Esophagus muscularis mucosa (tissue), 4 donors: ENCODE results near the gene FBXO21. TPM values are rescaled to one million over a fixed set of nuclear protein-coding genes. Genes with fewer than 3 reads are reported as not detected.

Experiments
- DNase-seq: peaks from one replicate; pipeline ENCODE4 v3.0.0-alpha.2; 2017; ENCODE audit errors: extremely low spot score
- H3K27ac ChIP-seq, 4 donors: fragments of 200-600 bp; sonication (generic); replicated peaks in 1 of 4; 1 replicate in 3 of 4; 2 replicates in 1 of 4; pipeline ENCODE4 v1.5.1; 2016 to 2019; ENCODE audit warnings: mild to moderate bottlenecking in 1 of 4
- H3K27me3 ChIP-seq, 4 donors: fragments of 200-600 bp; sonication (generic); one replicate each; pipeline versions ENCODE4 v1.5.1 to v1.6.0; 2016 to 2019
- H3K36me3 ChIP-seq, 4 donors: fragments of 200-600 bp; sonication (generic); one replicate each; pipeline ENCODE4 v1.5.1; 2016 to 2019
- H3K4me1 ChIP-seq, 4 donors: fragments of 200-600 bp; sonication (generic); one replicate each; pipeline ENCODE4 v1.5.1; 2016 to 2019
- H3K4me3 ChIP-seq, 4 donors: fragments of 200-600 bp; sonication (generic); 1 replicate in 2 of 4; 2 replicates in 2 of 4; pipeline ENCODE4 v1.5.1; 2016 to 2019; ENCODE audit warnings: mild to moderate bottlenecking in 4 of 4, moderate library complexity in 1 of 4
- H3K9me3 ChIP-seq, 4 donors: fragments of 200-600 bp; sonication (generic); 1 replicate in 3 of 4; 2 replicates in 1 of 4; pipeline ENCODE4 v1.5.1; 2016 to 2019
- CTCF ChIP-seq, 3 experiments: fragments of 200-600 bp in 2 of 3; fragments of 450-650 bp in 1 of 3; sonication (generic) in 2 of 3; IDR thresholded peaks; one replicate each; pipeline ENCODE4 v1.5.1; 2017 to 2019; ENCODE audit warnings: antibody characterized with exemption in 3 of 3, mild to moderate bottlenecking in 2 of 3, moderate library complexity in 1 of 3
- EP300 ChIP-seq: sonication (generic); formaldehyde crosslinking; IDR thresholded peaks from one replicate; pipeline ENCODE4 v1.6.1; 2017; ENCODE audit warnings: antibody characterized with exemption
- POLR2A ChIP-seq: fragments of 450-650 bp; IDR thresholded peaks from one replicate; pipeline ENCODE4 v1.6.1; 2017; ENCODE audit warnings: antibody characterized with exemption, moderate library complexity, mild to moderate bottlenecking, low read depth
- POLR2AphosphoS5 ChIP-seq, 2 donors: sonication (generic); formaldehyde crosslinking; IDR thresholded peaks; one replicate each; pipeline ENCODE4 v1.6.1; 2017; ENCODE audit warnings: antibody characterized with exemption in 2 of 2
- WGBS: methylation state at CpG from one replicate; pipeline ENCODE4 v1.1.5; 2018; 5-methylcytosine and 5-hydroxymethylcytosine counted together
- intact Hi-C: fragments of 100-400 bp; cut with DNase I; formaldehyde crosslinking; loops from one replicate; pipeline ENCODE4 v1.15.1; 2023
- total RNA-seq, 4 donors: library from RNA; depleted of rRNA; stranded (reverse); fragments of >200 nt; gene quantifications; one replicate each; pipeline versions ENCODE4 v1.1.0 to v1.2.1, GENCODE V29; 2016

FBXO21 gene
- total RNA-seq, 4 donors from 2014 or later: 40.7 to 92.5 (median 70.2) TPM

GRCh38 chr12:117178745-117179144 lies 11.5 kb downstream of the FBXO21 start:
- DNase-seq: no peak
- Histone ChIP-seq H3K27me3 (no peaks in the 10 kb centered on the region), H3K4me3 (no peak overlapping the region), H3K36me3 (peaks cover 48 to 100% (median 69%) of the 10 kb centered on the region in 4 donors), H3K27ac (no peak overlapping the region), H3K4me1 (no peaks in the 10 kb centered on the region), H3K9me3 (no peaks in the 10 kb centered on the region)
- WGBS: 95% methylated on average over 2 of the region's 2 CpGs
- intact Hi-C loops: no loop called here
- TF ChIP-seq EP300 (no peak), CTCF (IDR thresholded peaks at IDR 0.05) (no peak), POLR2AphosphoS5 (IDR thresholded peaks at IDR 0.05) (no peak), POLR2A (no peak)

GRCh38 chr12:117178301-117178700 lies 12.0 kb downstream of the FBXO21 start:
- Histone ChIP-seq H3K27ac (no peak overlapping the region), H3K4me3 (no peak overlapping the region), H3K27me3 (no peaks in the 10 kb centered on the region), H3K9me3 (no peaks in the 10 kb centered on the region), H3K36me3 (peaks cover 48 to 100% (median 69%) of the 10 kb centered on the region in 4 donors), H3K4me1 (no peaks in the 10 kb centered on the region)
- intact Hi-C loops: no loop called here
- no peak for DNase-seq
- TF ChIP-seq POLR2A (no peak), CTCF (IDR thresholded peaks at IDR 0.05) (no peak), POLR2AphosphoS5 (IDR thresholded peaks at IDR 0.05) (no peak), EP300 (no peak)
- WGBS: 96% methylated on average over 10 of the region's 10 CpGs

GRCh38 chr12:117172168-117172567 lies 18.1 kb downstream of the FBXO21 start:
- Histone ChIP-seq H3K4me1 (no peaks in the 10 kb centered on the region), H3K27me3 (no peaks in the 10 kb centered on the region), H3K4me3 (no peak overlapping the region), H3K9me3 (no peaks in the 10 kb centered on the region), H3K27ac (no peak overlapping the region), H3K36me3 (peaks cover 60 to 100% (median 86%) of the 10 kb centered on the region in 4 donors)
- DNase-seq: no peak
- intact Hi-C loops: no loop called here
- TF ChIP-seq POLR2AphosphoS5 (IDR thresholded peaks at IDR 0.05) (no peak), EP300 (no peak), POLR2A (no peak), CTCF (IDR thresholded peaks at IDR 0.05) (no peak)
- 100% methylated on average over 3 of the region's 3 CpGs for WGBS

- TF ChIP-seq CTCF (IDR thresholded peaks at IDR 0.05): no peak
- no peak for TF ChIP-seq POLR2AphosphoS5 (IDR thresholded peaks at IDR 0.05)
- no peak for TF ChIP-seq POLR2A
- TF ChIP-seq EP300: no peak
- intact Hi-C loops: no loop called here
- H3K4me3 ChIP-seq: no peak overlapping the region
- H3K36me3 ChIP-seq: peaks cover 61 to 100% (median 89%) of the 10 kb centered on the region in 4 donors
- DNase-seq: no peak
- H3K9me3 ChIP-seq: no peaks in the 10 kb centered on the region
- H3K27me3 ChIP-seq: no peaks in the 10 kb centered on the region
- H3K4me1 ChIP-seq: no peaks in the 10 kb centered on the region
- 83% methylated on average over 2 of the region's 2 CpGs for WGBS
- H3K27ac ChIP-seq: no peak overlapping the region
Measured at GRCh38 chr12:117171499-117172162, 18.6 kb downstream of the FBXO21 start.

GRCh38 chr12:117169548-117169947 lies 20.7 kb downstream of the FBXO21 start:
- WGBS: 94% methylated on average over 3 of the region's 3 CpGs
- no peak for DNase-seq
- no peak for TF ChIP-seq POLR2AphosphoS5 (IDR thresholded peaks at IDR 0.05)
- no peak for TF ChIP-seq EP300
- TF ChIP-seq CTCF (IDR thresholded peaks at IDR 0.05): no peak
- TF ChIP-seq POLR2A: no peak
- Histone ChIP-seq H3K27ac (no peak overlapping the region), H3K9me3 (no peaks in the 10 kb centered on the region), H3K27me3 (no peaks in the 10 kb centered on the region), H3K36me3 (peaks cover 64 to 100% (median 90%) of the 10 kb centered on the region in 4 donors), H3K4me3 (no peak overlapping the region), H3K4me1 (no peaks in the 10 kb centered on the region)
- intact Hi-C loops: no loop called here
